Measurements from ENCODE around the gene HK3. TPM values are rescaled to one million over a fixed set of nuclear protein-coding genes. Genes with fewer than 3 reads are reported as not detected.

Gene HK3
- total RNA-seq, 1 donor from 2014 or later = 21.1 TPM

DNA sequence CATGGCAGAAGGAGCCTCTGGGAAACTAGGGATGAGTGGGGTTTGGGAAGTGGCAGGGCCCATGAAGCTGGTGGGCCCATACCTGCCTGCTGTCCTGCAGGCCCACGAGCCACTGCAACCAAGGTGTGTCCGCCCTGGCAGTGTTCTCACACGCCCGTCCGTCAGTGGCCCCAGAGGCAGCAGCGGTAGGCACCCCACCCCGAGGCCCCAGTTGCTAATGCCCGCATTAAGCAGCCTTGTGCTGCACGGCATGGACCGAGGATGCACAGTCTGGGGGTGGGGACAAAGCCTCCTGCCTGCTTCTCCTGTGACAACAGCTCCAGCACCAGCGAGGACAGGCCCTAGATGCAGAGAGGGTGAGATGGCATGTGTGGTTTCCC lies 41.3 kb downstream of the HK3 start:
- no peak for DNase-seq (ENCODE audit: low spot score)
- no peak for ATAC-seq
- intact Hi-C loops (cut with DNase I) = no loop called here

DNA sequence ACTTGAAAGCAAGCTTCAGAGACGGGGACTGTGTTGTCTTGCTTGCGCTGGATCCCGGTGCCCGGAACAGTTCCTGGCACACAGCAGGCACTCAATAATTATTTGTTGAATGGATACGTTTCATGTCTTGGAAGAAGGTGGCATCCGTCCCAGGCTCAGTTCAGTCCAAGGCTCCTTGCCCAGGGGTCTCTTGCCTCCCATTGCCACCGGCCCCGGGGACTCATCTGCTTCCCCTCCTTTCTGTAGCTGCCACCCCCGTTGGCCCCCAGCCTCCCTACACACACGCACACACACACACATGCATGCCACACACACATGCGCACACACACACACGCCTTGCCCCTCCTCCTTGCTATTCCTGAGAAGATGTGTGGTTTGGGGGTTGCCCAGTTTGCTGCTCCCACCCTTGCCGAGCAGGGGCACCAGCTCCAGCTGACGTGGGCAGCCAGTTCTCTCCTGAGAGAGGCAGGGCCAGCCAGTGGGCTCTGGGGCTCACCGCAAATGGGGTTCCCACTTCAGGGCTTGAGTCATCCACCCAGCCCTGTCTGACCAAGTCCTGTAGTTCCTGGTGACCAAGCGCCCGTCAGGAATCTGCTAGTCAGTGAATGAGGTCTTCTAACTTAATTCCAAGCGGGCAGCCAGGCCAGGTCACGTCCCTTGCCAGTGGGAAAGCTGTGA lies 41.8 kb downstream of the HK3 start:
- intact Hi-C loops (cut with DNase I) = no loop called here
- DNase-seq (ENCODE audit: low spot score) (no peak), ATAC-seq (no peak)

DNA sequence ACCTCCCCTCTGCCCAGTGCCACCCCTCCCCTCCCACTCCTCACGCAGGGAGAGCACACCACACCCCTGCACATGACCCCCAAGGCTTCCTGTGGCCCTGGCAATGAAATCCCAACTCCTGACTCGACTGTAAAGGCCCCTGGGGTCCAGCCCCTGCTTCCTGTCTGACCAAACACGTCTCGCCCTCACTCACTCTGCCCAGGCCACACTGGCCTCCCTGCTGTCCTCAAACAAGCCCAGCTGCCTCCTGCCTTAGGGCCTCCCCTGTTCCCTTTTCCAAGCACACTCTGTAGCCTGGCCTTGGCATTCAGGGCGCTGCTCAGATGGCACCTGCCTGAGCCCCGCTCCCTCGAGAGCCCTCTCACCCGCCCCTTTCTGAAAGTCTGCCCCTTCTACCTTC lies 42.4 kb downstream of the HK3 start:
- ATAC-seq (no peak), DNase-seq (ENCODE audit: low spot score) (no peak)
- intact Hi-C loops (cut with DNase I) = no loop called here

DNA sequence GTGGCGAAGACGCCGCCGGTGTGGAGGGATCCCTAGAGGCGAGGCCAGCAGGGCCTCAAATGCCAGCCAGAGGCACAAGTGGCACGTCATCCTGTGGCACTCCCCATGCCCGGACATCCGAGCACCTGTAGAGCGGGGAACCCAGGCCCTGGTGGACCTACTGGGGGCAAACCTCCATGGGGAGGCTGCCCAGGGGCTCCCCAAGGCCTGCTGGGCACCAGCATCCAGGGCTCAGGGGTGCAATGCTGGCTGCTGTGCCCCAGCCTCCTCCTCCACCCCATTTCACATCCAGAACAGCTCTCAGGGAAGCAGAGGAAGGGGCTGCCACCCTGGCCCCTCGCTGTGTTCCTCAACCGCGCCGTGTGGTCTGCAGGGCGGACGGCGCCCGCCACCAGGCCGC lies 43.5 kb downstream of the HK3 start:
- intact Hi-C loops (cut with DNase I) = no loop called here
- no peak for DNase-seq (ENCODE audit: low spot score)
- ATAC-seq = no peak

GRCh38 chr5:176854164-176854563 lies 45.0 kb downstream of the HK3 start:
- DNase-seq (ENCODE audit: low spot score) = no peak
- intact Hi-C loops (cut with DNase I) = no loop called here
- ATAC-seq = no peak

DNA sequence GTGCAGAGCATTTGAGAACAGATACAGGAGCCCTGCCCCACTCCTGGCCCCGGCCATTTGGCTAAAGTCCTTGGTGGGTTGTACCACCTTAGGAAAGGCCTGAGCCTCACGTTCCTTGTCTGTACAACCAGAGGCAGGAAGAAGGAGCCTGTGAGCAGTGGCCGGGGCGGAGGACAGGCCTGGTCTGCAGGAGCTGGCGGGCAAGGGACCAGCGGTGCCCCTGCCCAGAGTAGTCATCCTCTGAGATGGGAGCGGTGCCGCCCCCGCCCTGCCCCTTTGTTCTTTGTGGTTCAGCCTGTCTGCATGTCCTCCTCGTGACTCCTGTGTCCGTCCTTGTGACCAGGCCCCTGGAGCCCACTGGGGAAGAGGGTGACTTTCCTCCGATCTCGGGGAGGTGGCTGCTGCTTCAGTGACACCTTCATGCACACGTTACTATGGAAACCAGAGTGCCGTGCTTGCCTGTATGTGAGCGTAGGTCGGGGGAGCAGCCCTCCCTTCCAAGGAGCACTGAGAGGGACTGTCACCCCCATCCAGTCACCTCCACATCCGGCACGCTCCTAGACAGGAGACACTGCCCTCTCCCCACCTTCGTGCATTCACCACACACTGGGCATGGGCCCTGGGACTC lies 45.9 kb downstream of the HK3 start:
- DNase-seq (ENCODE audit: low spot score) = no peak
- intact Hi-C loops (cut with DNase I) = no loop called here
- ATAC-seq = no peak

DNA sequence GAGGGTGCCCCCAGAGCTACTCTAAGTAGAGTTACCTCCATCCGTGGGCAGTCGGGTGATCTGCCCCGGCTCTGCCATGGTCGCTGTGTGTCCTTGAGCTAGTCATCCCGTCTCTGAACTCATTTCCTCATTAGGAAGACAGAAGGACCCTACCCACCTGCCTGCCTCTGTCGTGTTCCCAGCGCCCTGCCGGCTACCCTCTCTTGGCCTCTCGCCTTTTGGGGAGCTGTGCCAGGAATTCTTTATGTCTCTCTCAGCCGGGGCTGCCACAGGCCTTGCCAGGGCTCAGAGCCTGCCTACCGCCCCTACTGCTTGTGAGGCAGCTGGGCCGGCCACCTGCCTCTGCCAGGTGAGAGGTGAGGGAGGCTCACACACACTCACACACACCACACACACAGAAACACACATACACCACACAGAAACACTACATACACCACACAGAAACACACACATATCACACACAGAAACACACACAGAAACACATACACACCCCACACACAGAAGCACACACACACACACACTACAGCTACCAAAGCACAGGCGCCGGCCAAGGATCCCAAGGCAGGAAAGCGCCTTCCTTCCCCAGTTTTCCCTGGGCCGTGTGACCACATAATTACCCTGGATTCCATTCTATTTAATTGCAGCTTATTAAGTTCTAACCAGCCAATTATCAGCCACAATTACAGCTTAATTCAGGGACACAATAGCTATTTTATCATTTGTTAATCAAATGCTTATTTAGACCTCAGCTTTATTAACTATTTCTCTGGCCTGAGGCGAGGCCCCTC lies 47.1 kb downstream of the HK3 start:
- DNase-seq (ENCODE audit: low spot score) = no peak
- no peak for ATAC-seq
- intact Hi-C loops (cut with DNase I) = no loop called here

- ATAC-seq (no peak), DNase-seq (ENCODE audit: low spot score) (no peak)
- intact Hi-C loops (cut with DNase I) = no loop called here
Observed at GRCh38 chr5:176851380-176851779, 47.8 kb downstream of the HK3 start.

GRCh38 chr5:176850371-176851245 lies 48.5 kb downstream of the HK3 start:
- no peak for DNase-seq (ENCODE audit: low spot score)
- no peak for ATAC-seq
- intact Hi-C loops (cut with DNase I) = no loop called here

GRCh38 chr5:176849611-176850227 lies 49.4 kb downstream of the HK3 start:
- intact Hi-C loops (cut with DNase I) = no loop called here
- DNase-seq (ENCODE audit: low spot score) (no peak), ATAC-seq (no peak)

- DNase-seq (ENCODE audit: low spot score) = no peak
- intact Hi-C loops (cut with DNase I) = no loop called here
- no peak for ATAC-seq
Observed at GRCh38 chr5:176848651-176849050, 50.5 kb downstream of the HK3 start.

GRCh38 chr5:176847726-176848290 lies 51.3 kb downstream of the HK3 start:
- DNase-seq (ENCODE audit: low spot score) = no peak
- ATAC-seq = no peak
- intact Hi-C loops (cut with DNase I) = no loop called here

GRCh38 chr5:176847148-176847547 lies 52.0 kb downstream of the HK3 start:
- no peak for DNase-seq (ENCODE audit: low spot score)
- ATAC-seq = no peak
- intact Hi-C loops (cut with DNase I) = no loop called here

DNA sequence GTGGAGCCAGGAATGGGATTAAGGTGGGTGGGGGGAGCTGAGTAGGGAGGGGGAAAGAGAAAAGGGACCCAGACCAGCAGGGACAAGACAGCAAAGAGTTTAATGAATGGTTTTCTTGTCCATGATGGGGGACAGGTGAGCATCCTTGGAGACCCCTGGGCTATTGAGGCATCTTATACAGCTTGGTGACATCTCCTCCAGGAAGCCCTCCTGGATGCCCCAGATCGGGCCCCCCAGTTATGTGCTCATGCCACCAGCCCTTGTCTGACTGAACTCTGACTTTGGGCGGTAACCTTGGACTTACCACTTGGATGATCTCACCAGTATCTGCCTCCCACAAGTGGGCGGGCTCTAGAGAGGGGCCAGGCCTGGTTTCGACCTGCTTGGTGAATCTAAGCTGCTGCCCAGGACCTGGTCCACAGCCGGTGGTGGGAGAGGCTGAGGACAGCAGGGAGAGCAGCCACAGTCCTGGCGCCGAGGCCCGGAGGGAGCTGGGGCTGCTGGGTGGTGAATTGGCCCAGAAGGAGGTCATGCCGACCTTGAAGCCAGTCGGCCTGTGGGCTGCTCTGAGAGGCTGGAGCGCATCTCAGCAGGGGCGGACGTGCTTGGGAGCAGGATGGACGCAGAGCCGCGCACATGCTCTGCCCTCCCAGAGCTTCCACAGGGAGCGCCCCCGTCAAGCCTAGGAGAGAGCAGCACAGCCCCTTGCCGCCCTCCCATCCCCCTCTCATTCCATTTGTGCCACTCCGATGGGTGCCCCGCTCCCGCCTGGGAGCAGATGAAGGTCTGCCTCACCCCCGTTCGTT lies 52.6 kb downstream of the HK3 start:
- ATAC-seq (no peak), DNase-seq (ENCODE audit: low spot score) (no peak)
- intact Hi-C loops (cut with DNase I) = no loop called here

GRCh38 chr5:176845392-176845713 lies 53.8 kb downstream of the HK3 start:
- no peak for ATAC-seq
- DNase-seq (ENCODE audit: low spot score) = no peak
- intact Hi-C loops (cut with DNase I) = no loop called here

GRCh38 chr5:176844706-176845391 lies 54.3 kb downstream of the HK3 start:
- ATAC-seq (no peak), DNase-seq (ENCODE audit: low spot score) (no peak)
- intact Hi-C loops (cut with DNase I) = no loop called here

DNA sequence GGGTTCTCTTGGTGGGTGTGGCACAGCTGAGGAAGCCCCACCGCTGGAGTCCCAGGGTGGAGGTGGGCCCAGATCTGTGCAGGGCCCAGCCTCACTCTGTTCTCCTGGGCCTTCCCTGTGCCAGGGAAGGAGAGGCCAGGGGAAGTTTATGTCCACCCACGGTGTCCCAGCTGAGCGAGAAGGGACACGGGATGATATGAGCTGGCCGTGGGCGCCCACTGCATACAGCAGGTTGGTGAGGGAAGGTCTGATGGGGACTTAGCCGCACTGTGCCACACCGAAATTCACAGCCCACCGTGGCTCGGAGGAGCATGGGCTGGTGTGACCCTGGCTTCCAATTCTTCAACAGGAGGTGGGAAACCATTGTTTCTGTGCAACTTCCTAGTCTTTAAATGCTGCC lies 54.9 kb downstream of the HK3 start:
- intact Hi-C loops (cut with DNase I) = no loop called here
- ATAC-seq = no peak
- DNase-seq (ENCODE audit: low spot score) = no peak

DNA sequence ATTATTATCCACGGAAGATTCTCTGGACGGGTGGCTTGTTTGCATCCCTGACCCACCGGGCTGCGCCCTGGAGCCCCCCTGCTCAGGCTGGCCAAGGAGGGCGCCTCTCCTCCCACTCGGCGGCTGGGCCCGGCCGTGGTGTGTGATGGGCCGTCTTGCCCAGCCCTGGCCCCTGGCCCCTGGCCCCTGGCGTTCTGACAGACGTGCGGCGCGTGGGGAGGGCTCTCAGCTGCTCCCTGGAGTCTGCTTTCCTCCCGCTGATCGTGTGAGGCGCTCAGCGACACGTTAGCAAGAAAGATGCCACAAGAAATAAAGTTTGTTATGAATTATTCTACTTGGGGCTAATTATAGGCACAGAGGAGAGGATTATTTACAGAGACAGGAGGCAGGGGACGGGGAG lies 55.5 kb downstream of the HK3 start:
- intact Hi-C loops (cut with DNase I) = no loop called here
- no peak for DNase-seq (ENCODE audit: low spot score)
- no peak for ATAC-seq

All from sciatic nerve (tissue), 2 donors.